ENCODE data around the gene MAP3K14. TPM values are rescaled to one million over a fixed set of nuclear protein-coding genes. Genes with fewer than 3 reads are reported as not detected.
A peak's percentile ranks its signal among the peaks of the same experiment; 100 is the strongest.

The MAP3K14 gene
- total RNA-seq, 1 experiment from 2014 or later: 7.8 TPM

- no peak overlapping the region for H2AK5ac ChIP-seq (ENCODE audit: insufficient read length, low read length)
- no peak overlapping the region for H2BK12ac ChIP-seq (ENCODE audit: insufficient read length, low read depth, low read length)
- no peaks in the 10 kb centered on the region for H3K79me1 ChIP-seq (ENCODE audit: insufficient read depth, low read depth, low read length, poor library complexity, severe bottlenecking)
- no peak overlapping the region for H3K4me2 ChIP-seq (ENCODE audit: insufficient read depth, insufficient read length, low read length)
- Mint-ChIP-seq H3K4me1 (peaks cover 24 to 25% of the 10 kb centered on the region in 2 experiments), H3K27ac (peak overlapping the region in 1 of 3 experiments; percentile 29; a peak in 2 of 7 replicates), H3K27me3 (ENCODE audit: low read depth) (peaks cover 26% of the 10 kb centered on the region), H3K4me3 (no peak overlapping the region), H3K36me3 (ENCODE audit: insufficient read depth in 1 of 3, low read depth in 3 of 3) (no peaks in the 10 kb centered on the region), H3K9me3 (no peaks in the 10 kb centered on the region; a peak in 1 of 5 replicates)
- no peaks in the 10 kb centered on the region for H3K23me2 ChIP-seq (ENCODE audit: insufficient read length, low read depth, low read length, poor library complexity, severe bottlenecking)
- H2BK5ac ChIP-seq (ENCODE audit: insufficient read length, low read length): no peak overlapping the region
- no peak overlapping the region for H4K8ac ChIP-seq (replicated peaks; ENCODE audit: insufficient read length, low read depth, low read length)
- H2BK15ac ChIP-seq (ENCODE audit: low read depth, low read length): no peak overlapping the region
- peak; percentile 28 for DNase-seq
- H3K4me1 ChIP-seq (ENCODE audit: insufficient read depth, low read length): no peaks in the 10 kb centered on the region; the same call in 1 of the 2 replicates
- H3K4ac ChIP-seq (ENCODE audit: low read depth, low read length): no peak overlapping the region
- H3K79me2 ChIP-seq (ENCODE audit: insufficient read depth, low read length): no peaks in the 10 kb centered on the region
- H2BK120ac ChIP-seq (ENCODE audit: low read depth, low read length, poor library complexity, severe bottlenecking): no peak overlapping the region
- H3K18ac ChIP-seq (ENCODE audit: insufficient read length, low read depth, low read length): no peak overlapping the region
- TF ChIP-seq CTCF (conservative IDR thresholded peaks at IDR 0.05): no peak
- no peak overlapping the region for H2AFZ ChIP-seq (ENCODE audit: low read length)
- WGBS (ENCODE audit: extremely low coverage, insufficient read length, low lambda C conversion rate): no CpG with 5 or more reads among the region's 15 CpGs
- no peak overlapping the region for H3K56ac ChIP-seq (ENCODE audit: insufficient read length, low read depth, low read length)
- no peaks in the 10 kb centered on the region for H3K9me3 ChIP-seq (ENCODE audit: control insufficient read depth, low read depth, low read length)
- H4K91ac ChIP-seq (ENCODE audit: insufficient read length, low read depth, low read length): no peak overlapping the region
- H3K27ac ChIP-seq (ENCODE audit: insufficient read length, low read depth, low read length): no peak overlapping the region
- peaks cover 6% of the 10 kb centered on the region; the same call in 1 of the 2 replicates for H3K27me3 ChIP-seq (ENCODE audit: insufficient read depth, low read length)
- no peak overlapping the region for H3T11ph ChIP-seq (ENCODE audit: low read length)
- no peak overlapping the region for H3K14ac ChIP-seq (ENCODE audit: insufficient read depth, low read length)
- no peak overlapping the region for H2BK20ac ChIP-seq (ENCODE audit: low read depth, low read length, poor library complexity, severe bottlenecking)
- H3K23ac ChIP-seq (ENCODE audit: insufficient read length, low read depth, low read length): no peak overlapping the region
- no peak overlapping the region for H4K5ac ChIP-seq (ENCODE audit: insufficient read length, low read depth, low read length)
- no peaks in the 10 kb centered on the region for H4K20me1 ChIP-seq (ENCODE audit: control insufficient read depth, insufficient read depth, insufficient read length)
- H3K9ac ChIP-seq (ENCODE audit: extremely low read depth, insufficient read length, low read length): no peak overlapping the region
Measured at GRCh38 chr17:45338023-45338781, 21.4 kb upstream of the MAP3K14 start.
